GM21367 (cell line): ENCODE measurements around the gene DLG1.
A peak's percentile ranks its signal among the peaks of the same experiment; 100 is the strongest.
"Not testable (repeated sequence)": the region's sequence is repeated elsewhere in the genome, so short reads cannot be mapped to it uniquely, and the experiment has no call there.

Experiments used
- ATAC-seq: cut with Tn5 transposase; IDR thresholded peaks from one replicate; pipeline ENCODE4 v1.9.1; 2021; ENCODE audit not compliant: unreplicated experiment

The DLG1 gene

GRCh38 chr3:197216914-197217313 lies 81.5 kb downstream of the DLG1 start:
- ATAC-seq = no peak

DNA sequence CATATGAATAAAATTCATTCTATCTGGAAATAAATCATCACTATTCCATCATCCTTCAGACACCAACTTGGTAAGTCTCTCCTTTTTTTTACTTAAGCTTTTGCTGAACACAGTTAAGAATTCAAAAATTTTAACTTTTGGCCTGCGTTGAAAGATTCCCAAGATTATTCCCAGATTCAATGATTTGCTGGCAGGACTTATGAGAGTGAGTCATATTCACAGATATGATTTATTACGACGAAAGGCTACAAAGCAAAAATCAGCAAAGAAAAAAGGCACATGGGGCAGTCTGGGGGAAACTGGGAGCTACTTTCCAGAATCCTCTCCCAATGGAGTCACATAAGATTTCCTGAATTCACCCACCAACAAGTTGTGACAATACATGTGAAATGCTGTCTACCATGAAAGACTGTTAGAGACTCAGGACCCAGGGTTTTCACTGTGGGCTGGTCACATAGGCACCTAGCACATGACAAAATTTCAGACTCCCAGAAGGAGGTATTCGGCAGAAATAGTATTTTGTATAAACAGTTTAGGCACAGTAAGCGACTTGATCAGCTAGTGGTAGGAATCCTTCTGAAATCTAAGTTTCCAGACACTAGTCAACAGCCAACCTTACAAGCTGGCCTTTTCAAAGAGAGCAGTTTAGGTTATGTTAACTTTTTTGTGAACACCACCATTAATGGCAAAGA lies 82.1 kb downstream of the DLG1 start:
- ATAC-seq = no peak

- no peak for ATAC-seq
Observed at GRCh38 chr3:197212290-197212689, 86.1 kb downstream of the DLG1 start.

- ATAC-seq = not testable (repeated sequence)
Observed at GRCh38 chr3:197211698-197212097, 86.7 kb downstream of the DLG1 start.

- no peak for ATAC-seq
Observed at GRCh38 chr3:197209366-197210260, 88.8 kb downstream of the DLG1 start.

GRCh38 chr3:197206913-197207312 lies 91.5 kb downstream of the DLG1 start:
- ATAC-seq = no peak

DNA sequence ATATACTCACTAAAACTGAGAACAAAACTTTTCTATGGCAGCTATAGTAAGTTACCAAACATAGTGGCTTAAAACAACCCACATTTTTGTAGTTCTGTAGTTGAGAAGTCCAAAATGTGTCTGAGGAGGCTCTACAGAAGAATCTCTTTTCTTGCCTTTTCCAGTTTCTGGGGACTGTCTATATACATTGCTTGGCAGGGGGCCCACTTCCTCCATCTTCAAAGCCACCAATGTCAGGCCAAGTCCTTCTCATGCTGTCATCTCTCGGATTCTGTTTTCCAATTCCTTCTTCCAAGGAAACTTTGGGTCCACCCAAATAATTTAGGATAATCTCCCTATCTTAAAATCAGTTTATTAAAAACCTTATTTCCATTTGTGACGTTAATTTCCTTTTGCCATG lies 92.7 kb downstream of the DLG1 start:
- ATAC-seq = no peak

DNA sequence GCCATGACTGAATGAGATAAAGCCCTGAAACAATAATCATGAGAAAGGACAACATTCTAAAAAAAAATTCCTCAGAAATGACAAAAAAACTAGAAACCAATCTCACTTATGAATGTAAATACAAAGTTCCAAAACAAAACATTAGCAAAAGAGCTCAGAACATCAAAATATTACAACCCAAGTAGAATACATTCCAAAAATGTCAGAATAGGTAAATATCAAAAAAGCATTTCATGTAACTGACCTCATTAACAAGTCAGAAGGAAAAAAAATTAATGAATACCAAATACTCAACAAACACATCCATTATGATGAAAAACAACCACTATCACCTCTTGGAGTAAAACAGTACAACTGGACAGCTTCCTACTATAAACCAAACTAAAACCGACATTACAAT lies 93.1 kb downstream of the DLG1 start:
- no peak for ATAC-seq

DNA sequence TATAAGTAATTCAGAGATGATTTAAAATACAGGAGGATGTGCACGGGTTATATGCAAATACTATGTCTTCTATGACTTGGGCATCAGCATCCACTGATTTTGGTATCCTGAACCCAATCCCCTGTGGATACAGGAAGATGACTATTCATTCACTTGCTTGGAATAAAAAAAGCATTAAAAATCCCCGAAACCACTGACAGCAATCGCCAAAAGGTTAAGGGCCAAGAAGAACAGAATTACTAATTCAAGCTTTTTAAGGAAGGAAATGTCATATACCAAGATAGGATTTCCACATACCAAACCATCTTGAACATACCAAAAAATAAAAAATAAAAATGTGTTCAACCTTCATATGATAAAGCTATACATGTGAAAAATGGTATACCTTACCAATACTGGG lies 93.7 kb downstream of the DLG1 start:
- ATAC-seq = no peak

DNA sequence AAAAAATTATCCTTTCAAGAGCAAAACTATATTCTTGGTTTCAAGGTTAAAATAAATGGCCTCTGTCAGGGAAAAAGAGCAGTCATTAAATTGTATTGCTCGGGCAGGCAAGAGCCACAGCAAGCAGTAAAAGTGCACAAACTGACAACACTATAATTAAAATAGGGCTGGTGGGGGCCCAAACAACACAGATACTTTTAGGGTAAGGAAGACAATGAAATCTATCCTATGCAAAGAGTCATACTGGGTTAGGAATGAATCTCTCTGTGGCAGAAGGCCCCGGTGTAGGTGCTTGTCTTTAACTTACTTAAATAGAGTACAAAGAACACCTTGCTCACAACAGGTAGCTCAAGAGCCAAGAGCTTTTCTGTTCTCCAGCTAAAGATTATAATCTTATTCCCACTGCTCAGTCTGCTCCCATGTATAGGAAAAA lies 94.7 kb downstream of the DLG1 start:
- ATAC-seq = no peak

DNA sequence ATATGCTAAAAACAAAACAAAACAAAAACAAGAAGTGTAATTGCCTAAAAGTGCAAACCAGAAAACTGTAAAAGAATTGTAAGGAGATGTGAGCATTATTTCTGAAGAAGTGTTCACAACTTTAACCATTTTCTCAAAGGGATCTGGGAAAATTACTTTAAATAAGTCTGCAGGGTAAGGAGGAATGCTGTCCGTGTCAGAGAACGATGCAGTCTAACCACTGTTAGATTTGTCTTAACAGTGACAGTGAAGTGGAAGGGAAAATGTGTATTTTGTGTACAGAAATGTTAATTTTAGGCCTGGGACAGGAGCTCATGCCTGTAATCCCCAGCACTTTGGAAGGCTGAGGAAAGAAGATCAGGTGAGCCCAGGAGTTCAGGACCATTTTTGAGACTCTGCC lies 95.7 kb downstream of the DLG1 start:
- no peak for ATAC-seq

GRCh38 chr3:197201791-197202452 lies 96.5 kb downstream of the DLG1 start:
- no peak for ATAC-seq

DNA sequence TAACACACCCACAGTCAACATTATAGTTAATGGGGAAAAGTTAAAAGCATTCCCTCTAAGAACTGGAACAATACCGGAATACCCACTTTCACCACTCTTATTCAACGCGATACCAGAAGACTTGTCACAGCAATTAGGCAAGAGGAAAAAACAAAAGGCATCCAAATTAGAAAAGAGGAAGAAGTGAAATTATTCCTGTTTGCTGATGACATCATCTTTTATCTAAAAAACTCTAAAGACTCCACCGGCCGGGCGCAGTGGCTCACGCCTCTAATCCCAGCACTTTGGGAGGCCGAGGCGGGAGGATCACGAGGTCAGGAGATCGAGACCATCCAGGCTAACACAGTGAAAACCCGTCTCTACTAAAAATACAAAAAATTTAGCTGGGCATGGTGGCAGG lies 97.6 kb downstream of the DLG1 start:
- not testable (repeated sequence) for ATAC-seq

DNA sequence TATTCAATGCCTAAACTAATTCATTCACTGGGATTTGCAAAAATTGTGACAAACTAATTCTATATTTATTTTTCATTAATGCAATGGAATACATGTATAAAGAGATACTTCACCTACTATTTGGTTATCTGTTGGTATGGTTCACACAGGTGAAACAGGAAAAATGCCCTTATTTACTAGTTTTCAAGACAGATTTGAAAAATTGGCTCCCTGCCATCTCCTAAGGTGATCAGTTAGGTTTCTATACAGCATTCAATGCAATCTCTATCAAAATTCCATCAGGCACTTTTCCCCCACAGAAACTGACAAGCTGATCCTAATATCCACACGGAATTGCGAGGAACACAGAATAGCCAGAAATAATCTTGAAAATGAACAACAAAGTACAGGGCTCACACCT lies 101.1 kb downstream of the DLG1 start:
- ATAC-seq = no peak

GRCh38 chr3:197196192-197196591 lies 102.2 kb downstream of the DLG1 start:
- no peak for ATAC-seq

GRCh38 chr3:197195326-197195725 lies 103.1 kb downstream of the DLG1 start:
- ATAC-seq = no peak

- not testable (repeated sequence) for ATAC-seq
Observed at GRCh38 chr3:197193759-197194158, 104.7 kb downstream of the DLG1 start.

DNA sequence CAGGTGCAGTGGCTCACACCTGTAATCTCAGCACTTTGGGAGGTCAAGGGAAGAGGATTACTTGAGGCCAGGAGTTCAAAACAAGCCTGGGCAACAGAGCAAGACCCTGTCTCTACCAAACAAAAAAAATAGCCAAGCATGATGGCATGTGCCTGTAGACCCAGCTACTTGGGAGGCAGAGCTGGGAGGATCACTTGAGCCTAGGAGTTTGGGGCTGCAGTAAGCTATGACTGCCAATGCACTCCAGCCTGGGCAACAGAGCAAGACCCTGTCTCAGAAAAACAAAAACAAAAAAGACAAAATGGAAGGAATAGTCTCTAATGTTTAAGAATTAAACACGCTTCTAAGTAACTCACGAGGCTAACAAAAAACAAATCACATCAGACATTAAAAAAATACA lies 106.5 kb downstream of the DLG1 start:
- no peak for ATAC-seq

GRCh38 chr3:197189623-197190022 lies 108.8 kb downstream of the DLG1 start:
- ATAC-seq = no peak

GRCh38 chr3:197188963-197189362 lies 109.4 kb downstream of the DLG1 start:
- no peak for ATAC-seq

- peak; percentile 58 for ATAC-seq
Observed at GRCh38 chr3:197186887-197187588, 111.4 kb downstream of the DLG1 start.
